Activated naive CD4-positive, alpha-beta T cell treated with anti-CD3 and anti-CD28 coated beads, Interleukin-2, amount 10 ng/mL, durations not matched to agents 7 days and 5 days (primary cell): ENCODE data around the gene SERTAD3.
"Not testable (repeated sequence)": the region's sequence is repeated elsewhere in the genome, so short reads cannot be mapped to it uniquely, and the experiment has no call there.

Experiments used
- CTCF ChIA-PET: fragments of 350-600 bp; sonication (Branson Sonifier 250); formaldehyde crosslinking; loops from one replicate; lab custom pipeline; 2021; ENCODE audit warnings: antibody characterized with exemption; lab: Charles Lee
- DNase-seq: peaks from one replicate; pipeline ENCODE4 v3.0.0-alpha.2; 2020
- H3K27ac Mint-ChIP-seq: one replicate; pipeline ENCODE4 v1.8.0; 2021; ENCODE audit warnings: mild to moderate bottlenecking, moderate library complexity, mixed read lengths
- H3K27me3 Mint-ChIP-seq: one replicate; pipeline ENCODE4 v1.8.0; 2021; ENCODE audit warnings: mild to moderate bottlenecking, mixed read lengths
- H3K36me3 Mint-ChIP-seq: one replicate; pipeline ENCODE4 v1.8.0; 2021; ENCODE audit warnings: mixed read lengths
- H3K4me1 Mint-ChIP-seq: one replicate; pipeline ENCODE4 v1.8.0; 2021; ENCODE audit warnings: mixed read lengths
- H3K4me3 Mint-ChIP-seq: one replicate; pipeline ENCODE4 v1.8.0; 2021; ENCODE audit warnings: mild to moderate bottlenecking, moderate library complexity, mixed read lengths
- H3K9me3 Mint-ChIP-seq: one replicate; pipeline ENCODE4 v1.8.0; 2021; ENCODE audit warnings: mixed read lengths

The SERTAD3 gene

GRCh38 chr19:40449506-40449905 lies 5.4 kb upstream of the SERTAD3 start:
- peaks cover 4% of the 10 kb centered on the region for H3K27me3 Mint-ChIP-seq
- H3K36me3 Mint-ChIP-seq: no peaks in the 10 kb centered on the region
- H3K4me1 Mint-ChIP-seq: peaks cover 7% of the 10 kb centered on the region
- H3K27ac Mint-ChIP-seq: no peak overlapping the region
- no peaks in the 10 kb centered on the region for H3K9me3 Mint-ChIP-seq
- DNase-seq: no peak
- H3K4me3 Mint-ChIP-seq: no peak overlapping the region
- CTCF ChIA-PET: interaction anchor here (0.9 kb wide), 1 partner anchor 14 kb away, joined by 3 read pairs; no protein-coding TSS in a partner anchor

DNA sequence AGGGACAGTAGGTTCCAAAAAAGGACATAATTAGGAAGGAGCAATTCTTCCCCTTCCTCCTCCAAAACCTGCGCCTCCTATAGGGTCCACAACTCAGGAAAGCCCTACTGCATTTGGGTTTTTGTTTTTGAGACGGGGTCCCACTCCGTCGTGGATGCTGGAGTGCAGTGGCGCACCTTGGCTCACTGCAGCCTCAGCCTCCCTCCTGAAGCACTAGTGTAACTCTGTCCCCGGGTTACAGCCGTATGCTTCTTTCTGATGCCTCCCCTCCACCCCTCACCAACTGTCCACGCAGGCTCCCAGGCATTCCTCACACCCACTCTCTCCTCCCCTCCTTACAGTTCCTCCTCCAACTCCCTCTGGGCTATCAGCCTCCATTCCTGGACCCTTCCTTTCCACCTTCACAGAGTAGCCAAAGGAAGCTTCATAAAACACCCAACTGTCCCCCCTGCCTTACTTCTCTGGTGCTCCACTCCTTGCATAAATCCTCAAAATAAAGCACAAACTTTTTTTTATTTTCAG lies 2.2 kb upstream of the SERTAD3 start:
- H3K27ac Mint-ChIP-seq: no peak overlapping the region
- no peak overlapping the region for H3K4me3 Mint-ChIP-seq
- H3K27me3 Mint-ChIP-seq: peaks cover 4% of the 10 kb centered on the region
- H3K4me1 Mint-ChIP-seq: peaks cover 19% of the 10 kb centered on the region
- H3K36me3 Mint-ChIP-seq: peaks cover 7% of the 10 kb centered on the region
- no peak for DNase-seq
- no peaks in the 10 kb centered on the region for H3K9me3 Mint-ChIP-seq
- CTCF ChIA-PET: no interaction called here

DNA sequence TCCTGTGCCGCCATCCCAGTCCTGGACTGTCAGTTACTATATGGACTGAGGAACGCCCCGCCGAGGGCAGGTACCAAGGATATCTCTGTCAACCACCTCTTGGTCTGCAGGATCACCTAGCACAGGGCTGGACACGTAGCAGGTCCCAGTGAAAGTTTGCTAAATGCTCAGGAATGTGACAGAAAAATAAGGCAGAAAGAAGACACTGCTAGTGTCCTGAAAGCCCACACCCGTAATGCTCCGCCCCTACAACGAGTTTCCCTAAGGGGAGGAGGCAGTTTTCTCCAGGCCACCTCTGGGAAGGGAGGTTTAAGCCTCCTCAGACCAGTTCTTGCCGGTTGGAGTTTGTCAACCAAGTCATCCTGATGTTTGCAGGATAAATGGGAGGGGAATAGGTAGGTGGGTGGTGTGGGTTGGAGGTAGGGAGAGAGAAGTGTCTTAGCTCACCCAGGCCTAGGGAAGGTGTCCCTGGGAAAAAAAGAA lies 1.7 kb upstream of the SERTAD3 start:
- peaks cover 19% of the 10 kb centered on the region for H3K4me1 Mint-ChIP-seq
- CTCF ChIA-PET: no interaction called here
- no peak for DNase-seq
- peaks cover 11% of the 10 kb centered on the region for H3K36me3 Mint-ChIP-seq
- no peak overlapping the region for H3K27ac Mint-ChIP-seq
- peaks cover 4% of the 10 kb centered on the region for H3K27me3 Mint-ChIP-seq
- H3K4me3 Mint-ChIP-seq: peak overlapping the region; percentile 28
- no peaks in the 10 kb centered on the region for H3K9me3 Mint-ChIP-seq

DNA sequence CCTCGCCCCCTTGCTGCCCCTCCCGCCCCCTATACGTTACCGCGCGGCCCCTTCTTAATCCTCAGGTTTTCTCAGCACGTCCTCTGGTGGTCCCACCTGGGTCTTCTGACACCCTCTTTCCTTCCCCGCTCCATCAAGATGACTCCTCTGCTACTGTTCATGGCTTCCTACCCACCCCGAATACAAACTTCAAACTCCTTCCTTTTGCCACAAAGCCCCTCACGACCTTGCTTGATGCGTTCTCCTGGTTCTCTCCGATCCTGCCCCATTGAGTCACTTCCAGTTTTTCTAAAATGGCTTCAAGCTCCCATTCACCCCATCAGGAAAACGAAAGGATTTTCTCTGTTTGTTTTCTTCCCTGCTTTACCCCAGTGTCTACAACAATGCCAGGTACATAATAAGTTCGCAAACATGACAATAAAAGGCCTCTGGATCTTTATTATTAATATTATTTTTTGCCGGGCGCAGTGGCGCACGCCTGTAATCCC lies 734 bp upstream of the SERTAD3 start:
- CTCF ChIA-PET: no interaction called here
- H3K9me3 Mint-ChIP-seq: no peaks in the 10 kb centered on the region
- peaks cover 19% of the 10 kb centered on the region for H3K4me1 Mint-ChIP-seq
- H3K27ac Mint-ChIP-seq: peak overlapping the region; percentile 97
- DNase-seq: no peak
- peak overlapping the region; percentile 97 for H3K4me3 Mint-ChIP-seq
- H3K36me3 Mint-ChIP-seq: peaks cover 18% of the 10 kb centered on the region
- peaks cover 4% of the 10 kb centered on the region for H3K27me3 Mint-ChIP-seq

DNA sequence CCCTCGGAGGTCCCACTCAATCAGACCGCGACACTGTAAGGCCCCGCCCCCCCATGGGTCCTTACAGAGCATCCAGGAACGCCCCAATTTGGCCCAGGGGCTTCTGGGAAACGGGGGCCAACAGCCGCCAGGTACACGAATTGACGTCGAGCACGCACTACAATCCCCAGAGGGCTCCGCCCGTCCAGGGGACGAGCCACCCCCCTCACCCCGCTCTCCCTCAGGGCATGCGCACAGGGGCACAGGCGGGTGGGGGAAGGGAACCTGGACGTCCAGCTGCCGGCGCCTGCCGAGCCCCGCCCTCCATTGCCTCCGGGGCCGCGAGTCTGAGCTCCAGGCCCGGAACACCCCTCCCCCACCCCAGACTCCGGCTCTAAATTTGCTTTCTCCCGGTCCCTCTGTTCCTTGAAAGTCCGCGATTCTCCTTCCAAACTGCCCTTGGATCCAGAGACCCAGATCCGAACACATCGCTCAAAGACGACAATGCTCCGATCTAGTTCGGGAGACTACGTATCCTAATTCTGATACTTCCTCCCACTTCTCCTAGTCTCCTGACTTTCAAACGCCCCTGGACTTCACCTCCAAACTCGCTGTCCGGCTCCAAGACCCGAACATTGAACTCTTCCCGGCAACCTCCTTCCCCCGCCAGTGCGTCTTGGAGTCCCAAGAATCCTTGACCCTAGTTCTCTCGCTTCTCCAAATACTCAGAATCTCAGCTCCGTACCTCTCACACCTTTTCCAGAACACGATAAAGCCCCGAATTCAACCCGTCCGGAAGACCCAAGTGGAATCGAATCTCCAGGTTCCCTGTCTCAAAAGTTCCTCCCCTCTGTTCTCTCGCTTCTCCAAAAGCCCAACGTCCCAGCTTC lies 770 bp downstream of the SERTAD3 start:
- Mint-ChIP-seq H3K36me3 (peaks cover 18% of the 10 kb centered on the region), H3K27ac (peak overlapping the region; percentile 97), H3K27me3 (peaks cover 4% of the 10 kb centered on the region), H3K4me1 (peaks cover 19% of the 10 kb centered on the region), H3K9me3 (no peaks in the 10 kb centered on the region), H3K4me3 (peak overlapping the region; percentile 97)
- CTCF ChIA-PET: interaction anchor here (0.7 to 1.8 kb wide), 5 partner anchors 16 to 138 kb away, joined by 3 to 10 read pairs (median 4); partner anchors contain the start of gene SERTAD1
- DNase-seq: peak; percentile 100

DNA sequence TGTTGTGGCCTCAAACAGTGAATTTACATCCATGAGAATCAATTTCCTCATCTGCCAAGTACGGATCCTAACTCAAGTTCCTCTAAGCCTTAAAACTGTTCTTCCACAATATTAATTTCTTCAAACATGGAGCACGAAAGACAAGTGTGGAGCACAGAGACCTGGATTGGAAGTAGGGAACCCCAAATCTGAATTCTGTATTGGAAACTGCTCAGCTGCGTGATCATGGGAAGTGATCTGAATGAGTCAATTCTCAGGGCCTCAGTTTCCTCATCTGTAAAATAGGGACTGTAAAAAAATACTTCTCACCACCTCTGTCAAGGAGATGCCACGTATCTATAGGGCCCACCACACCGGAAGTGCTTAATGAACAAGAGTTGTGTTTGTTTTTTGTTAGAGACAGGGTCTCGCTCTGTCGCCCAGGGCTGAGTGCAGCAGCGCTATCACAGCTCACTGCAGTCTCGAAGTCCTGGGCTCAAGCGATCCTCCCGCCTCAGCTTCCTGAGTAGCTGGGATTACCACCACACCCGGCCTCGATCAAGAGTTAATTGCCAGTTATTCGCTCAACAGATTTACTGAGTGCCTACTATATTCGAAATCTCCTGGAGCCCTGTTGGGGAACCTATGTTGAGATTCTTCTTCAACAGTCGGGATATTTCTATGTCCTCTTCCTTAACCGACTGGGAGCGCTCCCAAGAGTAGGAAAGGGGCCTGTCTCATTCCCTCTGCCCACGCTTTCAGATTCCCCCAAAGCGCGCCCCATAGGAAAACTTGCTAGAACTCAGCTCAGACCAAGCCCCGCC lies 1.6 kb downstream of the SERTAD3 start:
- peak overlapping the region; percentile 97 for H3K4me3 Mint-ChIP-seq
- H3K9me3 Mint-ChIP-seq: no peaks in the 10 kb centered on the region
- CTCF ChIA-PET: interaction anchor here (0.7 to 1.8 kb wide), 5 partner anchors 15 to 137 kb away, joined by 3 to 10 read pairs (median 4); partner anchors contain the start of gene SERTAD1
- H3K27ac Mint-ChIP-seq: peak overlapping the region; percentile 97
- H3K27me3 Mint-ChIP-seq: peaks cover 4% of the 10 kb centered on the region
- peak; percentile 32 for DNase-seq
- H3K4me1 Mint-ChIP-seq: peaks cover 19% of the 10 kb centered on the region
- H3K36me3 Mint-ChIP-seq: peaks cover 18% of the 10 kb centered on the region

DNA sequence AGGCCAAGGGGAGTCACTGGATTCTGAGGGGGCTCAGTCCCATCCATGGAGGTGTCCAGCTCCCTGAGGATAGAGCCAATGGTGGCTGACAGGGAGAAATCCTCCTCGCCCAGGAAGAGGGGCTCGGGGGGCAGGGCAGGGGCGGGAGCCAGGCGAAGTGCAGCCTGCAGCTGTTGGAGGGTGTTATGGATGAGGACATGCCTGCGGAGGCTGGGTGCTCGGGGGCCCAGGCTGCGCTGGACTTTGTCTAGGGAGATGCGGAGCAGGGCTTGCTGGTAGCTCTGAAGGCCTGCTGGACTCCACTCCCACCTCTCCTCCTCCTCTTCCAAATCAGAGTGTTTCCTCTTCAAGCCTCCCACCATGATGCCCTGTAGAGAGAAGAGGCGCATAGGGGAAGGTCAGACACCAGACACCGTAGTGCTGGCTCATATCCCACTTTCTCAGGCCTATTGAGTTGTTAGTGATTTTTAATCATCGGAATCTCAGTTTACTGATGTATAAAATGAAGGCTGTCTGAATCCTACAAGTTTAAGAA lies 2.3 kb downstream of the SERTAD3 start:
- H3K4me3 Mint-ChIP-seq: peak overlapping the region; percentile 97
- H3K9me3 Mint-ChIP-seq: no peaks in the 10 kb centered on the region
- no peak overlapping the region for H3K27ac Mint-ChIP-seq
- CTCF ChIA-PET: no interaction called here
- no peak for DNase-seq
- peaks cover 4% of the 10 kb centered on the region for H3K27me3 Mint-ChIP-seq
- peaks cover 19% of the 10 kb centered on the region for H3K4me1 Mint-ChIP-seq
- peaks cover 18% of the 10 kb centered on the region for H3K36me3 Mint-ChIP-seq

- DNase-seq: no peak
- CTCF ChIA-PET: no interaction called here
- H3K4me3 Mint-ChIP-seq: no peak overlapping the region
- H3K36me3 Mint-ChIP-seq: peaks cover 18% of the 10 kb centered on the region
- no peak overlapping the region for H3K27ac Mint-ChIP-seq
- H3K27me3 Mint-ChIP-seq: no peaks in the 10 kb centered on the region
- H3K4me1 Mint-ChIP-seq: peaks cover 25% of the 10 kb centered on the region
- H3K9me3 Mint-ChIP-seq: no peaks in the 10 kb centered on the region
Observed at GRCh38 chr19:40438284-40438683, 5.9 kb downstream of the SERTAD3 start.

- Mint-ChIP-seq H3K4me1 (peaks cover 23% of the 10 kb centered on the region), H3K27me3 (peaks cover under 1% of the 10 kb centered on the region), H3K27ac (peak overlapping the region; percentile 95), H3K4me3 (peak overlapping the region; percentile 84), H3K9me3 (no peaks in the 10 kb centered on the region), H3K36me3 (no peaks in the 10 kb centered on the region)
- DNase-seq: peak; percentile 79
- CTCF ChIA-PET: no interaction called here
Observed at GRCh38 chr19:40433391-40434216, 10.5 kb downstream of the SERTAD3 start.

DNA sequence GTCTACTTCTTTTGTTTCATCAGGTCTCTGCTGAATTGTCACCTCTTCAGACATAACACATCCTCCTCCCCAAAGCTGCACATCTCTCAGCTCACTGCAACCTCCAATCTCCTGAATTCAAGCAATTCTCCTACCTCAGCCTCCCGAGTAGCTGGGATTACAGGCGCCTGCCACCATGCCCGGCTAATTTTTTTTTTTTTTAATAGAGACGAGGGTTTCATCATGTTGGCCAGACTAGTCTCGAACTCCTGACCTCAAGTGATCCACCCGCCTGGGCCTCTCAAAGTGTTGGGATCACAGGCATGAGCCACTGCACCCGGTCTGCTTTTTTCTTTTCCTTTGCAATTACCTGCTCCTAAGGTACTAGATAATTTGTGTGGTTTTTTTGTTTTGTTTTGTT lies 11.4 kb downstream of the SERTAD3 start:
- CTCF ChIA-PET, H3K9me3 Mint-ChIP-seq, DNase-seq, H3K36me3 Mint-ChIP-seq, H3K27me3 Mint-ChIP-seq: not testable (repeated sequence)
- peak overlapping the region; percentile 95 for H3K27ac Mint-ChIP-seq
- peak overlapping the region; percentile 84 for H3K4me3 Mint-ChIP-seq
- peaks cover 23% of the 10 kb centered on the region for H3K4me1 Mint-ChIP-seq

DNA sequence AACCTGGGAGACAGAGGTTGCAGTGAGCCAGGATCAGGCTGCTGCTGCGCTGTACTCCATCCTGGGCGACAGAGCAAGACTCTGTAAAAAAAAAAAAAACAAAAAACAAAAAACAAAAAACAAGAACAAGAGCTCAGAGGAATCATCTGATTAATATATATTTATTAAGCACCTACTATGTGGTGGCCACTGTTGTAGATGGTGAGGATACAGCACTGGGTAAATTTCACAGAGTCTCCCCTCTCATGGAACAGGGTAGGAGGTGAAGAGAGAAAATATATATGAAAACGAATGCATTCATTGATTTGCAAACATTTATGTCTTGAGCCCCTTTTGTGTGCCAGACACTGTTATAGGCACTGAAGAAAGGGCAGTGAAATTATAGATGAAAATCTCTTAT lies 12.4 kb downstream of the SERTAD3 start:
- Mint-ChIP-seq H3K27me3 (peaks cover 8% of the 10 kb centered on the region), H3K36me3 (no peaks in the 10 kb centered on the region), H3K27ac (peak overlapping the region; percentile 69), H3K4me1 (peaks cover 23% of the 10 kb centered on the region), H3K4me3 (no peak overlapping the region), H3K9me3 (no peaks in the 10 kb centered on the region)
- CTCF ChIA-PET: no interaction called here
- no peak for DNase-seq

DNA sequence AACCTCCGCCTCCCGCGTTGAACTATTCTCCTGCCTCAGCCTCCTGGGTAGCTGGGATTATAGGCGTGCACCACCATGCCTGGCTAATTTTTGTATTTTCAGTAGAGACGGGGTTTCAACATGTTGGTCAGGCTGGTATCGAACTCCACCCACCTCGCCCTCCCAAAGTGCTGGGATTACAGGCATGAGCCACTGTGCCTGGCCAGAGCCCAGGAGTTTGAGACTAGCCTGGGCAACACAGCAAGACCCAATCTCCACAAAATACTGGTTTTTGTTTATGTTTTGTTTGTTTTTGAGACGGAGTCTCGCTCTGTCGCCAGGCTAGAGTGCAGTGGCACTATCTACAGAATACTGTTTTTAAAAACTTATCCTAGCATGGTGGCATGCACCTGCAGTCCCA lies 13.9 kb downstream of the SERTAD3 start:
- peaks cover 14% of the 10 kb centered on the region for H3K27me3 Mint-ChIP-seq
- peaks cover 29% of the 10 kb centered on the region for H3K4me1 Mint-ChIP-seq
- not testable (repeated sequence) for DNase-seq, H3K36me3 Mint-ChIP-seq, H3K4me3 Mint-ChIP-seq, H3K9me3 Mint-ChIP-seq, H3K27ac Mint-ChIP-seq
- CTCF ChIA-PET: interaction anchor here (0.7 to 1.9 kb wide), 2 partner anchors 34 to 205 kb away, joined by 3 to 4 read pairs; no protein-coding TSS in a partner anchor

GRCh38 chr19:40428197-40428596 lies 15.9 kb downstream of the SERTAD3 start:
- H3K27ac Mint-ChIP-seq, H3K9me3 Mint-ChIP-seq: not testable (repeated sequence)

More at GRCh38 chr19:40428197-40428596, 15.9 kb downstream of the SERTAD3 start:
- not testable (repeated sequence) for DNase-seq, H3K36me3 Mint-ChIP-seq, H3K4me3 Mint-ChIP-seq
- CTCF ChIA-PET: interaction anchor here (1.4 kb wide), 1 partner anchor 15 kb away, joined by 3 read pairs; no protein-coding TSS in a partner anchor
- peaks cover 14% of the 10 kb centered on the region for H3K27me3 Mint-ChIP-seq
- H3K4me1 Mint-ChIP-seq: peaks cover 31% of the 10 kb centered on the region
